HG03457 (cell line): ENCODE data around the gene CPTP.

Experiments used
- ATAC-seq: cut with Tn5 transposase; IDR thresholded peaks from one replicate; pipeline ENCODE4 v1.9.1; 2021; ENCODE audit warnings: moderate number of reproducible peaks; ENCODE audit not compliant: unreplicated experiment

Gene CPTP

DNA sequence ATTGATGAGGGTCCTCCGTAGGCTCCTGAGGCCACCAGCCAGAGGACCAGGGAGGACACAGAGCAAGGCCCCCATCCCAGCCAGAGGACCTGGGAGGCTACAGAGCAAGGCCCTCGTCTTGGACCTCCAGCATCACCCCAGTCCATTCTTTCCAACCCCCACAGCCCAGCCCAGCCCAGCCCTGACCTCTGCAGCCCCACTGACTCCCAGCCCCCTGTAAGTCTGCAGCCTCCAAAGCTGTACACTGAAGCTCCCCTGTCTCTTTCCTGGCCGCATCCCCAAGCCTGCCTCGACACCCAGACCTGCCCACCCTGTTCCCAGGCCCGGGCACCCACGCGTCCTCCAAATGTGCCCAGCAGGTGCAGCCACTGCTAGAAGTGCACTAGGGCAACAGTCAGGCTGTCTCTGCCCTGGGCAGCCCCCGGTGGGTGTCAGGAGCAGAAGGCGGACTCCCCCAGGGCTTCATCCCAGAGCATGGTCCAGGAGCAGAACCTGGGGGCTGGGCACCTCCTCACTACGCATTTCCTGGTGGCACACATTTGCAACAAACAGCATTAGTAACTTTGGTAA, 22.5 kb downstream of the CPTP start:
- ATAC-seq = no peak

DNA sequence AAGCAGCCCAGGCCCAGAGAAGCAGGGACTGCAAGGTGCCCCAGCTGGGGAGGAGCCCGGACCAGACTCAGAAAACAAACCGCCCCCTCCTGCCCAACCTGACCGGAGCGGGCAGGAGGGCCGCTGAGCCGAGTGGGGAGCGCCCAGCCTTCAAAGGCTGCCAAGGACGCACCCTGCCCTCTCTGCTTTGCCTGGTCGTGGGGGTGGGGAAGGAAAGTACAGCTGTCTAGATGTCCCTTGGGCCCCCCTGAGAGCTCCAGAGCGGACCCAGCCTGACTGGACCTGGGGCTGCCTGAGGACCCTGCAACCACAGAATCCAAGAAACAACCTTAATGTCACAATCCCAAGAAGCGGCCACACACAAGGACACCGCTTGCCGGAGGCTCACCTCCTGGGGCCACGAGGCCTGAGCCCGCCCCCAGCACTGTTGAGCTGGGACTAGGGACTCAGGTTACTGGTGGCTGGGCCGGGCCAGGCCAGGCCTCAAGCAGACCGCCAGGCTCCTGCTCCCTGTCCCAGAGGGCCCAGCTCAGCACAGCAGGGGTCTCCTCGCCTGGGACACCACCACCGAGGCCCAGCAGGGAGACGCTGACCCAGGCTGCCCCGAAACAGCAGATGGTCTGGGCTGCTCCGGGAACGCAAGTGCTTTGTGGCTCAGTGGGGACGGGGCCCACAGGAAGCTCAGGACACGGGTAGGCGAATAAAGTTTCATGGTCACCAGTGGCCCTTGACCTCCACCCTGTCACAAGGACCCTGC, 23.2 kb downstream of the CPTP start:
- no peak for ATAC-seq

DNA sequence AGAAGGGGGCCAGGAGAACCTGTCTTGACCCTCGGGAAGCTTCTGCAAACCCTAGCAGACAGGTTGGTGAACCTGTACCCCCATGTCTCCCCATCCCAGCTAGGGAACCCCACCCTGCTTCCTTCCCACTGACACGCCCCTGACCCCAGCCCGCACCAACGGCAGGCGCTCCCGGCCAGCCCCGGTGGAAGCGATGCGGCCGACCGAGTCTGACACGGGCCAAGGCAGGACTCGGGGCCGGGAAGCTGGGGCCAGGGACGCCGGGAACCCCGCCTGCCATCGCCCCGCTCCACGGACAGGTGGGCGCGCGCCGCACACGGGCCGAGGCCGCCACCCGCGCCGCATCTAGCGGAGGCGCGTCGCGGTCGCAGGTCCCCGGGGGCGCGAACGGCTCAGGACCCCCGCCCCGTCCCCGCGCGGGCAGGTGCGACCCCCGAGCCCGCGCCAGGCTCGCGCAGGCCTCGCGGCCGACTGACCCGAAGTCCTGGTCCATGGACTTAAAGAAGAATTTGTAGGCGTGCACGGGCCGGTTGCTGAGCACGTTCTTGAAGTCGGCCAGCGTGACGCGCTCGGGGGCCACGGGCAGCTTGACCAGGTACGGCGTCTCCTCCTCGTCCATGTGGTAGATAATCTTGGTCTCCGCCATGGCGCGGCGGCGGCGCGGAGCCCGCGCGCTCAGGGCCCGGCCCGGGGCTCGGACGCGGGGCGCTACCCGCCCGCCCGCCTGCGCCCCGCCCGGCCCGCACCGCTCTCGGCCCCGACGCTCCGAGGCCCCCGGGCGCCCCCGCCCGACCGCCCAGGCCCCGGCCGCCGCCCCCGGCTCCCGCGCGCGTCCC, 24.0 kb downstream of the CPTP start:
- ATAC-seq = no peak

DNA sequence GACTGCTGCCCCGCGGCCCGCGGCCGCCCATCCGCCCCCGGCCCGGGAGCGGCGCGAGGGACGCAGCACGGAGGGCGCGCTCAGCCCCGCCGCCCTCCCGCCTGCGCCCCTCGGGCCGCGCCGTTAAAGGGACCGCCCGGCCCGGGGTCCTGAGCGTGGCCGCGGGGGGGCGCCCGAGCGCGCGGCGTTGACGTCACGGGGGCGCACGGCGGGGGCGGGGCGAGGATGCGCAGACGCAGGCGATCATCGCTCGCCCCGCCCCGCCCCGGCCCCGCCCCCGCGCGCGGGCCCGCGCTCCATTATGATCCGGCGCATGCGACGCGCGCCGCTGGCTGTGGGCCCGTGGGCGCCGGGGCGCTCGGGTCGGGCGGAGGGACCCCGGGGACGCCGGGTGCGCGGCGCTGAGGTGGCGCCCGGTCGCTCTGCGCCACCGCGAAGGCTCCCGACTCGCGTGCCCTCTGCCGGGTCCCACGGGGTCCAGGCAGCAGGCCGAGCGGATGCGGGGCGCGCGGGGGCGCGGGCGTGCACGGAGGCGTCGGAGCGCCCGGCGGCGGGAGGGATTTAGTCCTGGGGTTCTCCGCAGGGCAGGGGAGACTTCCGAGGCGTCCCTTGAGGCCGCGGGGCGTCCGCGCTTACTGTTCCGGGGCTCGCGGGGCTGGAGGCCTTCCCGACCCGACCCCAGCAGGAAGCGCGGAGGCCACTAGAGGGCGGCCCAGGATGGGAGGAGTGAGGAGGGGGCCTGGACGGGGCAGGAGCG, 24.8 kb downstream of the CPTP start, which contains the start of gene DVL1:
Gene DVL1 (minus strand): TSS at position 163 of the 757 bp plus-strand sequence. CDS start 353 bp downstream, outside the sequence.
- no peak for ATAC-seq

DNA sequence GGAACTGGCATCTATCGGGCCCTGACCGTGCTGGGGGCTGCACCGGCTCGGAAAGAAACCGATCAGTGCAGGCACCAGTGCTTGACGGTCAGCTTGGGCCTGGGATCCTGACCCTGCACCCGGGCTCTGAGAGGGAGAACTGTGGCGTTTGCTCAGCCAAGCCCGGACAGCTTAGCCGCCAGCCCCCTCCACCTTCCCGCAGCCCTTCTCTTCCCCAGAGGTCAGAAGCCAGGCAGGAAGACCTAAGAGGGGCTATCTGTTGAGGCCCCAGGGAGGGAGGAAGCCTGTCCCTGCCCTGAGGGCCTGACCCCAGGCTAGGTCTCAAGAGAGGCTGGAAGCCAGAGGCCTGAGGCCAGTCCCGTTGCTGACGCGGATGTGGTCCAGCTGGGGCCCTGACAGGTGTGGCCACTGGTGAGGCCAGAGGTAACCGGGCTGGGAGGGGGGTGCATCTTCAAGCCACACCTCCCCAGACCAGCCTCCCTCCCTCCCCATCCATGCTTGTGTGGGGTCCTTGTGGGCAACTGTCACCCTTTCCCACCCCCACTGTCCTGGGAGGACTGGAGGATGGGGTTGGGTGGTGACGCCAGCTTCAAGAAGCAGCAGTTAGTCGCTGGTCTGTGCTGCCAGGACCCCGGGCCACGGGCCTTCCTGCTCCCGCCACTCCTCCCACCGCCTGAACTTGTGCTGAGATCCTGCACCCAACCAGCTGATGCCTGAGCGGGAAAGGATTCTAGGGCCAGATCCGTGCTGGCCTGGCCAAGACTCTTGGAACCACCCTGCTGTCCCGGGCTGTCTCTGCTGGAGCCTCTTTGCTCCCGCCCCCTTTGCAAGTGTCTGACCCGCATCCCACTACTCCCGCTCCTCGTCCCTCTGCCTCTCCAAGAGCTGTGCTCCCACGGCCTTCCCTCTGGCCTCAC, 27.2 kb downstream of the CPTP start:
- no peak for ATAC-seq

DNA sequence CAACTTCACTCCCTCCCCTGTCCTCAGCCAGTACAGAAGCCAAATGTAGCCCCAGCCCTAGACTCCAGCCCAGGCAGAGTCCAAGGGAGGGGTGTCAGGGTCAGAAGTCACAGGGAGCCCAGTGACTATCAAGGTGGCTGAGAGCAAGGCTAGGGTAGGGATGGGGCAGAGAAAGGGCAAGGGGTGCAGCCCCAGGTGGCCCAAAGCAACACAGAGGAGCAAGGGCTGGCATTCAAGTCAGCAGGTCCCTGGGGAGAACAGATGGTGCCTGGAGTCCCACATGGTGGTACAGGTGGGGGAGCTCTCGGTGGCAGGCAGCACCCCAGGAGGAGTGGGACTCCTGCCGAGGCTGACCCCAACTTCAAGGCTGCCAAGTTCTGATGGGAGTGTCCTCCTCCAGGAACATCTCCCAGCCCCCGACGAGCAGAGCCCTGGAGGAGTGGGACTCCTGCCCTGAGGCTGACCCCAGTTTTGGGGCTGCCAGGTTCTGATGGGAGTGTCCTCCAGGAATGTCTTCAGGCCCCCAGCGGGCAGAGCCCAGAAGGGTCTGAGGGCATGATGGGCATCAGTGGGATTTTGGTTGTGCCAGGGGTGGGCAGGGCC, 28.3 kb downstream of the CPTP start:
- no peak for ATAC-seq

DNA sequence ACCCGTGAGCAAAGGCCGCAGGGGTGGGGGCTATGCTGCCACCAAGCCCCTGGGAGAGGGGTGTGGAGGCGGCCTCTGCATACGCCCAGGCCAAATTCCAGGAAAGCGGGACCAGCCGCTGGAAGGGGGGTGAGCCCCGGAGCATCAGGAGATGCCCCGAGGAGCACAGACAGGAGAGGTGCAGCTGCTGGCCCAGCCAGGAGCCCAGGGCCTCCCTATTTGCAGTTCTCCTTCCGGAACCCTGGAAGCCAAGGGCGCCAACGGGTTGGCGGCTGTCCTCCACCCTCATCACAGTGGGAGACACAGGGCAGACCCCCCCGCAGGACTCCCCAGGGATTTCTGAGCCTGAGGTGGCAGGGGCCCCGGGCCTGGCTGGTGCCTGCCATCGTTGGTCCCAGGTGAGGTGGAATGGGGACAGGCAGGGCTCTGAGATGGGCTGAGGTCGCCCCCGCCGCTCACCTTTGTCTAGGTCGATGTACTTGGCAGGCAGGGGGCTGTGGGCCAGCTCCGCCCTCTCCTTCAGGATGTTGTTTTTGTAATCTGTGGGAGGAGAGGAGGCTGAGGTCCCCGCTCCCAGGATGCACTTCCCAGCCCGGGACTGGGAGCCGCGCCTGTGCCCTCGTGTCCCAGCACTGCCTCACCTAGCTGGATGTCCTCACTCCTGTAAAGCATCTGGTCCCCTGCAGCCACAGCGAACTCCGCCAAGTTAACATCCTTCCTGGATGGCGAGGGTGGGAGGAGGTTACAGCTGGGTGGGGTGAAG, 29.0 kb downstream of the CPTP start:
- ATAC-seq = no peak

DNA sequence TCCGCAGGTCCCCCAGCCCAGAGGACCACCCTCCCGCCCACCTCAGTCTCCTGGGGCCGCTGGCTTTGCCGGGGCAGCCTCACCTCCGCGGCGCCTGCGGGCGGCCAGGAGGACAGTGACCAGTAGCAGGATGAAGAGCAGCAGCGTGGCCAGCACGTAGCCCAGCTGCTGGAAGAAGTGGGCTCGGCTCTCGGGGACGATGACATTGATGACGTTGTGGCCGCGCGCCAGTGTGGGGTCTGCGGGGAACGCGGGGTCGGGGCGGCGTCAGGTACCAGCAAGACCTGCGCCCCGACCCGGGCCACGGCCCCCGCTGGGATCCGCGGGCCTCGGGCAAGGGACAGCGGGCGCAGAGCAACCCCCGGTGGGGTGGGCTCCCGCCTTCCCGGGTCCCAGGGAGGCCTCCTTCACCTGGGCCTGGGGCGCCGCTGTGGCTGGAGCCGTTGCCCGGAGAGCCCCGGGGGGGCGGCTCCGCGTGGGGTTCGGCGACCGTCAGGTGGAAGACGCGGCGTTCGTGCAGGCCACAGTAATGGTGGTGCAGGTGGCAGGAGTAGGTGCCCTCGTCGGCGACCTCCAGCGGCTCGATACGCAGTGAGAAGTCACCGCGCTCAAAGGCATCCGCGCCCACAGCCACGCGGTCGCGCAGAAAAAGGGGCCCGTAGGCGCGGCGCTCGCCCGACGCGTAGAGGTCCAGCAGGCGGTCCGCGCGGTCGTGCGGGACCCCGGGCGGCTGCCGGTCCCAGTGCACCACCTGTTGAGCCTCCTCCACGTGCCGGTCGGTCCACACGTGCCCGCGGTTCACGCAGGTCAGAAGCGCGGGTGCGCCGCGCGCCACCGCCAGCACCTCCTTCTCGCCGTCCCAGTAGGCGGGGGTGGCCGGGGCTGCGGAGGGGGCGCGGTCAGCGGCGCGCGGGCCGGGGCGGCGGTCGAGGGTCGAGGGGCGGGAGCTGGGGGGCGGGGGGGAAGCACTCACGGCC, 30.0 kb downstream of the CPTP start:
- no peak for ATAC-seq

DNA sequence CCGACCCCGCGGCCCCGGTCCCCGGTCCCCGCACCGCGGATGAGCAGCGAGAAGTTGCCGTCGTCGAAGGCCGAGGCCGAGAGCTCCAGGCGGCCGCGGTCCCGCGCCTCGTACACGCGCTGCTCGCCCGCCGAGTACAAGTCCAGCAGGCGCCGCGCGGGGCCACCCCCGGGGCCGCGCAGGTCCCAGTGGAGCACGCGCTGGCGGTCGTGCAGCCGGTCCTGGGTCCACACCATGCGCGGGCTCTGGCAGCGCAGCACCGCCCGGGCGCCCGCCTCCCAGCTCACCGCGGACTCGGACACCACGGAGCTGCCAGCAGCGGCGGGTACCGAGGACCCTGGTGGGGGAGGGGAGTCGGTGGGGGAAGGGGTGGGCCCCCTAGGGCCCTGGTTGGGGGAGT, 30.8 kb downstream of the CPTP start:
- ATAC-seq = no peak

DNA sequence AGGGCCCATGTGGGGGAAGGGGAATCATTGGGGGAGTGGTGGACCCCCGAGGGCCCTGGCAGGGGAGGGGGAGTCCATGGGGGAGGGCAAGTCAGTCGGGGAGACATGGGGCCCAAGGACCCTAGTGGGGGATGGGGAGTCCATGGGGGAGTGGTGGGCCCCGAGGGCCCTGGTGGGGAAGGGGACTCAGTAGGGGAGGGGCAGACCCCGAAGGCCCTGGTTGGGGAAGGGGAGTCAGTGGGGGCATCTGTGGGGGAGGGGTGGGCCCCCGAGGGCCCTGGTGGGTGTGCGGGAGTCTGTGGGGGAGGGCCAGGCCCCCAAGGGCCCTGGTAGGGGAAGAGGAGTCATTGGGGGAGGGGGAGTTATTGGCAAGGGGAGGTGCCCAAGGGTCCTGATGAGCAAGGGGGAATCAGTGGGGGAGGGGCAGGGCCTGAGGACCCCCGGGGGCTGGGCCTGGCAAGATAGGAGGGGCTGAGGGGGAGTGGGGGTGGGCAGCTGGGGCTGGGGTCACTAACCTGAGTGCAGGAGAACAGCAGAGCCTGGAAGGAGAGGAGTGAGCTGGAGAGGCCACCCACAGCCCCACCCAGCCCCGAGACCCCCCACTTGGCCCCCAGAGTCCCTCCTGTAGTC, 31.7 kb downstream of the CPTP start:
- ATAC-seq = no peak

DNA sequence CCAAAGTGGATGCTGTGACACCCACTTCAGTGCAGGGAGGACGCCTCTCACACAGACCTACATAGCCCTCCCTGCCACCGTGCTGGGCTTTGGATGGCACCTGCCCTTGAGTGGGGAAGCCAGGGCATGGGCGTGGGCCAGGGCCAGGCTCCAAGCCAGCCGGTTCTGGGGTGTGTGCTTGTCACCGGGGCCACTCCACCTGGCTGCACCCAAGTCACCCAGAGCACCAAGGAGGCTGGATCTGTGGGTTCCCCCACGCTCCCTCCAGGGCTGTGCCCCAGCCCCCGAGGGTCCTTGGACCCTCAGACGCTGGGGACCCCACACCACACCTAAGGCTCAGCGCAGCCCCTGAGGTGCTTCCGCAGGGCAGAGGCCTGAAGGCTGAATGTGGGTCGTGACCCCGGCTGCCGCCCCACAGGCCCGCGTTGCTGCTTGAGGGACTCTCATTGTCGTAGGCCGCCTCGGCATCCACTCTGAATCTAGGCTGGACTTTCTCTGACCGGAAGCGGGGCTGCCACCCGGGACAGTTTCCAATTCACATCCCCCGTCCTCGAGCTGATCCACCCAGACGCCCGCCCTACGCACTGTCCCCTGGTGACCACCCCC, 32.3 kb downstream of the CPTP start:
- ATAC-seq = no peak

DNA sequence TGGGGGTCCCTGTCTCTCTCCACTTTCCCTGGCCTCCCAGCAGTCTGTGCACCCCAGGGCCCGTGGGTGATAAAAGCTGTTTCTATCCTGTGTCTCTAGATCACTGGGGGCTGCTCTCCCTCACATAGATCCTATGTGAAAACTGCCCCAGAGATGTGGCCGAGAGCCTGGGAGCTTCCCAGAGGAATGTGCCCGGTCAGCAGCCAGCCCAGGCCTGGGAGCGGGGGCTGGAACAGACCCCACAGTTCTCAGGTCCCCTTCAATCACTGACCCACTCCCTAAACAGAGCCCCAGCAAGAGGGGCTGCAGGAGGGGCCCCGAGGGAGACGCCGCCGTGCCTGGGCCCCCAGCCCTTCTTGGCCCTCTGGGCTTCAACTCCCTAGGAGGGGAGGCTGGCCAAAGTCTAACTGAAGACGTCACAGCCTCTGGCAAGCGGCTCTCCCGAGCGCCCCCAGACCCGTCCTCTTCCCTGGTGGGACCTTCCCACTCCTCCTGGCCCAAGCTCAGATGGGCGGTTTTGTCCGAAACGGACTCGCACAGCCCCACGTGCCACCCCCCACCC, 33.4 kb downstream of the CPTP start:
- no peak for ATAC-seq

DNA sequence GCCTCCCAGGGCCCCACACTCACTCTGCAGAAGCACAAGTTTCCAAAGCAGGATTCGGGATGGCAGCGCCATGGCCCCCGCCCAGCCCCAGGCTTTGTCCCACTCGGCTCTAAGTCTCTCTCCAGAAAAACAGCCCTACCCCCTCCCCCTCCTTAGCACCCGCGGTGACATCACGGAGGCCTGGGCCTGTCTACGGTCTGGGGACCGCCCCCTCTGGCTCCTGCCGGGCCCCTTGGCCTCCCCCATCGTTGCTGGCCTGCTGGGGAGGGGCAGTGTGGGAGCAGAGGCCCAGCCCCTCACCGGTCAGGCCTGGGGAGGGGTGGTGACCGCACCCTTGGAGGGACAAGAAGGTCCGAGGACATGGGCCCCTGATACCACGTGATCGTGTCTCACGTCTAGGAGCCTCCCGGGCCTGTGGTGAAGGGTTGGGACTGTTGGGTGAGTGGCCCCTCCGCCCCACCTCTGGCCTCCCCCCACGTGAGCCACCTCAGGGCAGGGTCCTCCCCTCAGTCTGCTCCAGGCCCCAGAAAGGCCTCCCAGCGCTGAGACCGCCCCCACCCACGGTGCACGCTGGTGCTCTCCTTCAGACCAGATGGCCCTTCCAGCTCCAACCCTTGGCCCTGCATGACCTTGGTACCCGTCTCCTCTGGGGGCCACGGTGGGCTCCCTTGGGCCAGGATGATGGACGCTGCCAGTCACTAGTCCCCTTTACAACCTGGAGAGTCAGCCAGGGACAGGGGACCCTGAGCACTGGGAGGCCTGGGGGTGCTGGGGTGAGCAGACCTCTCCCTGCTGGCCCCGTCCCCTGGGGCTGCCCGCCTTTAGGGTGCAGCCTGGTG, 34.0 kb downstream of the CPTP start, which contains the start of gene MXRA8:
Gene MXRA8 (minus strand): TSS at position 123 of the 839 bp plus-strand sequence. CDS start 51 bp downstream, at position 72.
- no peak for ATAC-seq

DNA sequence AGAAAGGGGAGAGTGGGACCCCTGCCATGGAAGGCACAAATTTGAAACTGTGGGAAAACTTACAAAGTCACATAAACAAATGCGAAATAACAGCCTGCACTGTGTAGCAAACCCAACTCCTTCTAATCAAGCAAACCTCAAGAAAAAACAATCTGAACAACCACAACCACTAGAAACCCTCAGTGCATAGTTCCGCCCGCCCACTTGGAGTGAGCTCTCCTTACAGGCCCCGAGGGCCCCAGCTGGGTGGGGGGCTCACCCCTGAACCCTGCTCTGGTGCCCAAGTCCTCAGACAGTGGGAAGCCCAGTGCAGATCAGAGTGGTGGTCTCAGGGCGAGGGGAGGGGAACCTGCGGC, 34.7 kb downstream of the CPTP start:
- ATAC-seq = no peak

DNA sequence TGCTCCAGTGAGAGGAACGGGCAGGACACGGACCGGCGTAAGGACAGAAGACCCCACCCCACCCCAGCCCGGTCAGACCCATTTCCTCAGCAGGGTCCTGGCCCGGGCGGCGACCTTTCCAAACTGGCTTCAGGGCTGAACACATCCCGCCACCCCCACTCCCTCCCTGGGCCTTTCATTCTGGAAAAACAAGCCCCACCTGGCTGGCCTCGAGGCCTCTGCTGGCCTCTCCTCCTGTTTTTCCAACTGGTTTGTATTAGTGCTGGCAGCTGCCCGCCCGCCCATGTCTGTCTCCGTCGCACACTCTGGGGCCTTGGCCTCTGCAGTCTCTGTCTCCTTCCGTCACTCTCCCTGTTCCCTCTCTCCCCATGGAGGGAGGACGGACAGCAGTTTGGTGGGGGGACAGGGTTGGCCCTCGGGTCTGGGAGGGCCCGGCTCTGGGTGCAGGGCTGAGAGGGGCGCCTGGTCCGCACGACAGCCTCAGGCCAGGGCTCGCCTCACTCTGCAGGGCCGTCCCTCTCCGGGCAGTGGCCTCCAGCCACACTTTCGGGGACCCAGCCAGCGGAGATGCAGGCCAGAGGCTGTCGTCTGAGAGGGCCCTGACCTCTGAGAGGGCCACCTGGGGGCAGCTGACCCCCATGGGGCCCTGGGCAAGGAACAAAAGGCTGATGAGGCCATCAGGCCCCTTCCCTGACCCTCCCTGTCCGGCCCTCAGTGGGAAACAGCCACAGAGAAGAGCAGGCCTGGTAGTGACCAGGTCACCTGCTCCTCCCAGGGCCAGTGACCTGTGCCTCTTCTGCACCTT, 35.3 kb downstream of the CPTP start:
- ATAC-seq = no peak
